IPS-20b (cell line): ENCODE measurements around the gene ZNF335.
"Not testable (repeated sequence)": the region's sequence is repeated elsewhere in the genome, so short reads cannot be mapped to it uniquely, and the experiment has no call there.

ENCODE experiments used
- H3K27ac ChIP-seq: one replicate; pipeline ENCODE4 v1.5.1; 2013; ENCODE audit warnings: low read length
- H3K27me3 ChIP-seq: 2 replicates; pipeline ENCODE4 v1.6.1; 2013; ENCODE audit warnings: mild to moderate bottlenecking, low read length, inconsistent platforms; ENCODE audit not compliant: insufficient read depth
- H3K36me3 ChIP-seq: 2 replicates; pipeline ENCODE4 v1.6.1; 2013; ENCODE audit warnings: low read depth, mild to moderate bottlenecking, inconsistent platforms, low read length, moderate library complexity; ENCODE audit not compliant: insufficient read depth
- H3K4me1 ChIP-seq: 2 replicates; pipeline ENCODE4 v1.6.1; 2013; ENCODE audit warnings: mild to moderate bottlenecking, control low read depth, inconsistent platforms, low read length, moderate library complexity; ENCODE audit not compliant: insufficient read depth
- H3K4me3 ChIP-seq: 2 replicates; pipeline ENCODE4 v1.5.1; 2013; ENCODE audit warnings: mild to moderate bottlenecking, low read length, inconsistent platforms
- H3K9ac ChIP-seq: 2 replicates; pipeline ENCODE4 v1.6.1; 2013; ENCODE audit warnings: low read depth, mild to moderate bottlenecking, inconsistent platforms, low read length, moderate library complexity
- H3K9me3 ChIP-seq: 2 replicates; pipeline ENCODE4 v1.6.1; 2013; ENCODE audit warnings: mild to moderate bottlenecking, low read depth, low read length, inconsistent platforms; ENCODE audit not compliant: insufficient read depth

ZNF335 gene

GRCh38 chr20:45967551-45968080 is 4.4 kb downstream of the ZNF335 start:
- Histone ChIP-seq H3K36me3 (peaks cover 59% of the 10 kb centered on the region), H3K9me3 (no peaks in the 10 kb centered on the region), H3K4me3 (no peak overlapping the region), H3K4me1 (no peaks in the 10 kb centered on the region; the same call in 1 of the 2 replicates), H3K27ac (no peak overlapping the region), H3K27me3 (no peaks in the 10 kb centered on the region), H3K9ac (no peak overlapping the region)

DNA sequence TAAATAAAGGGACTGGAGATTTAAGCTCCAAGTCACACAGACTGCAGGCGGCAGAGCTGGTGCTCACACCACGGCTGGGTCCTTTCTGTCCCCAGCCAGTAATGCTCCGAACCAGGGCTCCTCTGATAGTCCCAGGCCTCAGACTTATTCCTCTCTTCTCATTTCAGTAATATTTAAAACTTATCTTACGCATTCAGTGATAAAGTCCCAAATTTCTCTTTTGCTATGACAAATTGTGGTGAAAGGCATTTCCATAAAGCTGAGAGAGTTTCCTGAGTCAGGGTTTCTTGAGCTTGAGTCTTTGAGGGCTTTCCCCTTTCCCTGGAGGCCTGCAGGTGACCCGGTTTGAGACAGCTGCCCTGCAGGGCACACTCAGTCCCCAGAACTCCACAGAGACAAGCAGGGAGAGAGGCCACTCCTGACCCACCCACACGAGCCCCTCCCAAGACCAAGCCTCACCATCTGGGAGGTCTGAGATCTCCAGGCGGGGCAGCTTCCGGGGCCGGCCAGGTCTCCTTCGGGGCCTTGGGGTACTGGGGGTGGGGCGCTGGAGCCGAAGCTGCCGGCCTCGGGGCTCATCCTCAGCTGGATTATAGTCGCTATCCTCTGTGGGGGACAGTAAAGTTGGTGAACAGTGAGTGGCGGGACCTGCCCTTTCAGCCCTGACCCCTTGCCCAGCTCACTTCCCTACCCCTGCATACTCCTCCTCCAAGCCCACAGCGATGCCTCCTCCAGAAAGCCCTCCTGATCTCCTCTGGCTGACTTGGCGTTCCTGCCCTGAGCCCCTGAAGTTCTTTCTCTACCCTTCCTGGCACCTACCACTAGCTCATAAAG is 6.6 kb downstream of the ZNF335 start:
- no peaks in the 10 kb centered on the region for H3K9me3 ChIP-seq
- H3K4me1 ChIP-seq: no peaks in the 10 kb centered on the region; the same call in 1 of the 2 replicates
- no peak overlapping the region for H3K9ac ChIP-seq
- H3K36me3 ChIP-seq: peaks cover 81% of the 10 kb centered on the region
- no peak overlapping the region for H3K27ac ChIP-seq
- H3K4me3 ChIP-seq: no peak overlapping the region
- H3K27me3 ChIP-seq: no peaks in the 10 kb centered on the region

DNA sequence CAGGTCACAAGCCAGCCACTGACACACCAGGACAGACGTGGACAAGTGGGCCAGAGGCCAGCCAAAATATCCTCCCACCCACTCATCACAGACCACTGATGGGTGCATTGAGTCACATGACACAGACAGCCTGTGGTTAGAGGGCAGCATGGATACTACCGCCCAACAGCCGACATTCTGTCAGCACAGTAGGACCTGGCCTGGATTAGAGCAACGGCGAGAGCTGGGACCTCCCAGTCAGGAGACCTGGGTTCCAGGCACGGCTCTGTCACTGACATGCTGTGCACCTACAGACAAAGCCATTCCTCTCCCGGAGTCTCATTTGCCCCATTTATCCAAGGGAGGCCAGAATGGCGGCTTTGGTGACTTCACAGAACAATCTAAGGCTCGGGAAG is 8.0 kb downstream of the ZNF335 start:
- Histone ChIP-seq H3K9ac (no peak overlapping the region), H3K4me1 (no peaks in the 10 kb centered on the region), H3K27ac (no peak overlapping the region), H3K4me3 (no peak overlapping the region), H3K36me3 (peaks cover 89% of the 10 kb centered on the region), H3K27me3 (no peaks in the 10 kb centered on the region), H3K9me3 (no peaks in the 10 kb centered on the region)

- H3K4me1 ChIP-seq: no peaks in the 10 kb centered on the region
- peaks cover 89% of the 10 kb centered on the region for H3K36me3 ChIP-seq
- H3K27me3 ChIP-seq: no peaks in the 10 kb centered on the region
- no peak overlapping the region for H3K9ac ChIP-seq
- H3K27ac ChIP-seq: no peak overlapping the region
- H3K4me3 ChIP-seq: no peak overlapping the region
- no peaks in the 10 kb centered on the region for H3K9me3 ChIP-seq
Measured at GRCh38 chr20:45963059-45964005, 8.7 kb downstream of the ZNF335 start.

DNA sequence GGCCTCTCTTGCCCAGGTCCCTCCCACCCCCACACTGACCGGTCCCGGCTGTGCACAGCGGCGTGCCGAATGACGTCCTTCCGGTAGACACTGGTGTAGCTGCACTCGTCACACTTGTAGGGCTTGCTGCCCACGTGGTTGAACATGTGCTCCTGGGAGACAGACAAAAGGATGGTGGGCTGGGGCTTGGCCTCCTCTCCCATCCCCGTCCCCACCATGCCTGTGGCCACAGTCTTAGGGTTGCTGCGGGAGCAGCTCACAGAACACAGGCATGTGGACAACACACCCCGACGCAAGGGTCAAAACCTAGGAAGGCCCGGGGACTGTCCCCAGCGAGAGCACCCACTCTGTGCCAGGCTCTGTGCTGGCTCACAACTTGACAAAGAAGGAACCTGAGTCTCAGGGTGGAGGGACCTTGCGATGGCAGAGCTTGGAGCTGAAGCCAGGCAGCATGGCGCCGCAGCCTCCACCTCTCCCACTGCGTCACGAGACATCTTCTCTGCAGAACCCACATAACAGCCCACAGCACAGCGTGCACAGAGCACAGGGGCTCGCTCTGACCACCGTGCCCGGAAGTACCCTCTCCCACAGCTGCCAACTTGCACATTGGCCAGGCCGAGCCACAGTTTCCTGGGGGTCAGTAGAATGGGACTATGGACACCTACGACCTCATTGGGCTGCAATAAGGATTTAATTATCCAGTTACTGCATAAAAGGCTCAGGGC is 9.8 kb downstream of the ZNF335 start:
- no peaks in the 10 kb centered on the region for H3K4me1 ChIP-seq
- no peak overlapping the region for H3K27ac ChIP-seq
- H3K9me3 ChIP-seq: no peaks in the 10 kb centered on the region
- no peaks in the 10 kb centered on the region for H3K27me3 ChIP-seq
- H3K9ac ChIP-seq: no peak overlapping the region
- no peak overlapping the region for H3K4me3 ChIP-seq
- H3K36me3 ChIP-seq: peaks cover 89% of the 10 kb centered on the region

- H3K4me1 ChIP-seq: no peaks in the 10 kb centered on the region
- no peak overlapping the region for H3K4me3 ChIP-seq
- H3K9ac ChIP-seq: no peak overlapping the region
- no peaks in the 10 kb centered on the region for H3K9me3 ChIP-seq
- no peaks in the 10 kb centered on the region for H3K27me3 ChIP-seq
- H3K27ac ChIP-seq: no peak overlapping the region
- peaks cover 89% of the 10 kb centered on the region for H3K36me3 ChIP-seq
Measured at GRCh38 chr20:45959956-45960630, 11.9 kb downstream of the ZNF335 start.

GRCh38 chr20:45959126-45959525 is 12.9 kb downstream of the ZNF335 start:
- peaks cover 81% of the 10 kb centered on the region for H3K36me3 ChIP-seq
- H3K27ac ChIP-seq: no peak overlapping the region
- H3K9me3 ChIP-seq: no peaks in the 10 kb centered on the region
- no peaks in the 10 kb centered on the region for H3K27me3 ChIP-seq
- H3K9ac ChIP-seq: no peak overlapping the region
- no peaks in the 10 kb centered on the region for H3K4me1 ChIP-seq
- no peak overlapping the region for H3K4me3 ChIP-seq

GRCh38 chr20:45958593-45958992 is 13.4 kb downstream of the ZNF335 start:
- Histone ChIP-seq H3K9ac (no peak overlapping the region), H3K27me3 (no peaks in the 10 kb centered on the region), H3K9me3 (no peaks in the 10 kb centered on the region), H3K27ac (no peak overlapping the region), H3K36me3 (peaks cover 77% of the 10 kb centered on the region), H3K4me3 (no peak overlapping the region), H3K4me1 (no peaks in the 10 kb centered on the region)

GRCh38 chr20:45957021-45957941 is 14.7 kb downstream of the ZNF335 start:
- Histone ChIP-seq H3K4me3 (no peak overlapping the region), H3K9me3 (no peaks in the 10 kb centered on the region), H3K4me1 (no peaks in the 10 kb centered on the region), H3K9ac (no peak overlapping the region), H3K27me3 (no peaks in the 10 kb centered on the region), H3K27ac (no peak overlapping the region), H3K36me3 (peaks cover 79% of the 10 kb centered on the region)

DNA sequence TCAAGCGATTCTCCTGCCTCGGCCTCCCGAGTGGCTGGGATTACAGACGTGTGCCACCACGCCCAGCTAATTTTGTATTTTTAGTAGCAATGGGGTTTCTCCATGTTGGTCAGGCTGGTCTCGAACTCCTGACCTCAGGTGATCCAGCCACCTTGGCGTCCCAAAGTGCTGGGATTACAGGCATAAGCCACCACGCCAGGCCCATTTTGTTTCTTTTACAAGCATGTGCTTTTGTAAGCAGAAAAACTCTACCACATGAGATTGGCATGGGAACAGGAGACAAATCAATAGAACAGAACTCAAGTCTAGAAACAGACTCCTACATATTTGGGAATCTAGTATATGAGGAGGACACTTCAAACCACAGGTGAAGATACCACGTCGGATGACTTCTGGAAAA is 15.7 kb downstream of the ZNF335 start:
- H3K9ac ChIP-seq, H3K27ac ChIP-seq, H3K4me3 ChIP-seq, H3K27me3 ChIP-seq, H3K4me1 ChIP-seq, H3K9me3 ChIP-seq: not testable (repeated sequence)
- H3K36me3 ChIP-seq: peaks cover 79% of the 10 kb centered on the region
